Measurements from ENCODE around the gene KDELR1.

KDELR1 gene

DNA sequence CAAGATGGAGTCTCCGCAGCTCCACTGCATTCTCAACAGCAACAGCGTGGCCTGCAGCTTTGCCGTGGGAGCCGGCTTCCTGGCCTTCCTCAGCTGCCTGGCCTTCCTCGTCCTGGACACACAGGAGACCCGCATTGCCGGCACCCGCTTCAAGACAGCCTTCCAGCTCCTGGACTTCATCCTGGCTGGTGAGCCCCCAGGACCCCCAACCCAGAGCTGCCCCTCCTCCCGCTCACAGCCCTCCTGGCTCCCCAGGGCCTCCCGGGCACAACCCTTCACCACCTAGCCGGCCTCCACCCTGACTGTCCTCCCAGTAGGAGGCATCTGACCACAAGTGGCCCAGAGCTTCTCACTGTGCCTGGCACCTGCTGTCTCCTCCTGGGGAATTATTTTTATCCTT lies 17.8 kb downstream of the KDELR1 start:
- TF ChIP-seq, protein P1, sequence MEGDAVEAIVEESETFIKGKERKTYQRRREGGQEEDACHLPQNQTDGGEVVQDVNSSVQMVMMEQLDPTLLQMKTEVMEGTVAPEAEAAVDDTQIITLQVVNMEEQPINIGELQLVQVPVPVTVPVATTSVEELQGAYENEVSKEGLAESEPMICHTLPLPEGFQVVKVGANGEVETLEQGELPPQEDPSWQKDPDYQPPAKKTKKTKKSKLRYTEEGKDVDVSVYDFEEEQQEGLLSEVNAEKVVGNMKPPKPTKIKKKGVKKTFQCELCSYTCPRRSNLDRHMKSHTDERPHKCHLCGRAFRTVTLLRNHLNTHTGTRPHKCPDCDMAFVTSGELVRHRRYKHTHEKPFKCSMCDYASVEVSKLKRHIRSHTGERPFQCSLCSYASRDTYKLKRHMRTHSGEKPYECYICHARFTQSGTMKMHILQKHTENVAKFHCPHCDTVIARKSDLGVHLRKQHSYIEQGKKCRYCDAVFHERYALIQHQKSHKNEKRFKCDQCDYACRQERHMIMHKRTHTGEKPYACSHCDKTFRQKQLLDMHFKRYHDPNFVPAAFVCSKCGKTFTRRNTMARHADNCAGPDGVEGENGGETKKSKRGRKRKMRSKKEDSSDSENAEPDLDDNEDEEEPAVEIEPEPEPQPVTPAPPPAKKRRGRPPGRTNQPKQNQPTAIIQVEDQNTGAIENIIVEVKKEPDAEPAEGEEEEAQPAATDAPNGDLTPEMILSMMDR (IDR thresholded peaks at IDR 0.05): no peak

DNA sequence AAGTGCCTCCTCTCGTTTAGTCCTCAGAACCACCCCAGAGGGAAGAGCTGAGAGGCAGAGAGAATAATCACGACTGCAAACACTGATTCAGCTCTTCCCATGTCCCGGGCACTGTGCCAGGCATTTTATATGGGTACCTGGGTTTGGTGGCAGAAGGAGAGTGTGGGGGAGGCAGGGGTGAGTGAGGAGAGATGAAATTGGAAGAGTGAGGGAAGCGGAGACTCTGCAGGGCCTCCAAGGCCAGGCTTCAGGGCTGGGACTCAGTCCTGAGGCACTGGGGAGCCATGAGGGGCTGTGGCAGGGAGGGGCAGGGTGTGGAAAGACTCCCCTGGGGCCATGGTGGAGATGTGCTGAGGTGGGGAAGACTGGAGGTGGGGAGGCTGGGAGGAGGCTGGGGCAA lies 18.4 kb downstream of the KDELR1 start:
- TF ChIP-seq, protein P1 (IDR thresholded peaks at IDR 0.05): no peak

DNA sequence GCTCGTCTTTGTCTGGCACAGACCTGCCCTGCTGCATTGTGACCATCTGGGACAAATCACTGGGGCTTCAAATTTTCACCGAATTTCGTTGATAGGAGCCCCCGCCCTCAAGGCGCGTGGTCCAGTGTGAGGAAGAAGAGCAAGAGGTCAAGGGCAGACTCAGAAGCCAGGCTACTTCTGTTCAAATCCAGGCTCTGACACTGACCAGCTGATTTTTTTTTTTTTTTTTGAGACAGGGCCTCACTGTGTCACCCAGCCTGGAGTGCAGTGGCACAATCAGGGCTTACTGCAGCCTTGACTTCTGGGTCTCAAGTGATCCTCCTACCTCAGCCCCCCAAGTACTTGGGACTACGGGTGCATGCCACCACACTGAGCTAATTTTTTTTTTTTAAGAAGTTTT lies 20.0 kb downstream of the KDELR1 start:
- TF ChIP-seq, protein P1 (IDR thresholded peaks at IDR 0.05): no peak

DNA sequence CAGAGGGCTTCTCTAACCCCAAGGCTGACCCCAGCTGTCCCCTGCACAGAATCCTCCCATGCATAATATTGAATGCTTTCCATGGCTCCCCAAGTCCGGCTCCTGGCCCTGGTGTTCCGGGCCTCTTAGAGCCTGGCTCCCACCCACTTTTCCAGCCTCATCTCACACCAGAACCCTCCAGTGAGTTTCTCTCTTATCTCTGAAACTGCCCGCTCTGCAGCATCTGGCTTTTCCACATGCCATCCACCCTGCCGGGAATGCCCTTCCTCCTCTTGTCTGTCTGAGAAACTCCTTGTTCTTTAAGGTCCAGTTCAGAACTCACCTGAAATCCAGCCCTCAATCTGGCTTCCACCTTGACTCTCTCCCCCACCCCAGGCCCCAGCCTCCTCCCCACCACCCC lies 20.4 kb downstream of the KDELR1 start:
- TF ChIP-seq, protein P1 (IDR thresholded peaks at IDR 0.05): no peak

DNA sequence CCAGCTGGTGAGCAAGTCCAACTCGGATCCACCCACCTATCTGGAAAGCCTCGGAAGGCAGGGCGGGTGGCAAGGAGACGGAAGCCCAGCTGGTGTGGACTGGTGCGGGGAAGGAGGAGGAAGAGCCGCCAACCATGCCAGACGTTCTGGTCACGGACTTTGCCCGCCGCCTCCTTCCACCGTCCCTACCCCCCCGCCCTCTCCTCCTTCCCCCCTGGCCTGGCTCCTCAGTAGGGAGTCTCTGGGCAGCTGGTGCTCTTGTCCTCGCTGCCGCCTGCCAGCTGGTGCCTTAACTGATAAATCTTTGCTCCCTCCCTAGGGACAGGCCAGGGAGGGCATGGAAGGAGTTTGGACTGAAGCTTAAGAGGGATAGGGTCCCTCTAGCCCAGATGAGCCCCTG lies 22.4 kb downstream of the KDELR1 start:
- TF ChIP-seq, protein P1 (IDR thresholded peaks at IDR 0.05): no peak

DNA sequence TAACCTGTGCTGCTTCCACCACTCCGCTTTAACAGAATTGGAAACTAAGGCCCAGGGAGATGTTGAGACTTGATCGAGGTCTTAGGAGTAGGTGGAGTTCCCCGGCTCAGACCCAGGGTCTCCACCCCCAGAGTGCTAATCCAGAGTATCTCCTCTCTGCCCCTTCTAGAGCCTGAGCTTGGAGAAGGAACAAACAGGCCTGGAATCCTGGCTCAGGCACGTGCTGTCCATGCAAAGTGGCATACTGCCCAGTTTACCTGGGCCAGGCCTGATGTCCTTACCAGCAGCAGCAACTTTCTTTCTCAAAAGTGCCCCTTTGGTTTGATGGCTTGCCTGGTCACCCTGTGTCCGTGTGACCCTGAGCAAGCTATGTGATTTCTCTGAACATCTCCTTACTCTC lies 23.5 kb downstream of the KDELR1 start:
- TF ChIP-seq, protein P1 (IDR thresholded peaks at IDR 0.05): no peak

DNA sequence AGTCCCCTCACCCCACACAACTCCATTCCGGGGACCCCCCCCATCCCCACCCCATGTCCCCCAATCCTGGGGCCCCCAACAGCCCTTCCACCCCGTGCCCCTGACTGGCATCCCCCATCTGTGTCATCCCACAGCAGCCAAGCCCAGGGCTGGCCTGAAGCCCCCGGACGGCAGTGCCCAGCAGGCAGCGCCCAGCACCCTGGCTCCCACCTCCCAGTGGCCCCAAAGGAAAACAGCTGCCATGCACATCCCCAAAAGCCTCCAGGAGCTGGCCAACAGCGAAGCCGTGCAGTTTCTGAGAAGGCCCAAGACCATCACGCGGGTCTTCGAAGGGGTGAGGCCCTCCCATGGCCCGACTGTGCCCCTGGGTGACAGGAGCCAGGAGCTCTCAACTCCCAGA lies 25.7 kb downstream of the KDELR1 start:
- TF ChIP-seq, protein P1 (IDR thresholded peaks at IDR 0.05): no peak

DNA sequence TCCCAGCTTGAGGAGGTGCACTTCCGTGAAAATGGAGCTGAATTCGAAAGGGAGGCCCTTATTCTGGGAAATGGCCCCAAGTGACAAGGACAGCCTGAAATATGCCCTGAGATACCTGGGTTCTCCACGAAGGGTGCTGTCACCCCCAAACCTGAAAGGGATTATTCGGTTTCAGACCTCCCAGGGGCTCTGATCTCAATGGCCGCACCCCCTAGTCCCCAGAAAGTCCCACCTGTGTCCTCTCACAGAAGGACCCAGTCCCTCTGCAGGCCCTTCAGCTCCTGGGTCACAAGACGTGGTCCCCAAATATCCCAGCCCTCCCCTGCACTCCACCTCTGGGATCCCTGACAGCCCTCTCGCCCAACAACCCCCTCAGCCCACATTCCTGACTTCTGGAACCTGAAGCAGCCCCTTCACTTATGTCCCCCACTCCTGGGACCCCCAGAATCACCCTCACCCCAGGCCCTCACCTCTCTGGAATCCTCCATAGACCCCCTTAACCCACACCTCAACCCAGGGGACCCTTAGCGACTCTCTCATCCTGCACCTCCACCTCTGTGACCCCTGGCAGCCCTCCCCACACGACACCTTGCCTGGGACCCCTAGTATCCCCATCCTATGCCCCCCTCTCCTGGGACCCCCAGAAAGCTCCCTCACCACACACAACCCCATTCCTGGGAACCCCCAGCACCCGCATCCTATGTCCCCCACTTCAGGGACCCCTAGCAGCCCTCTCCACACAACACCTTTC lies 26.6 kb downstream of the KDELR1 start:
- TF ChIP-seq, protein P1 (IDR thresholded peaks at IDR 0.05): no peak
